Measurements from ENCODE around the gene TRIP10. TPM values are rescaled to one million over a fixed set of nuclear protein-coding genes. Genes with fewer than 3 reads are reported as not detected.

TRIP10 gene
- total and polyA plus RNA-seq, 2 of the 8 experiments (the other 6 are each of a cell fraction or from before 2014, with no cell fraction given), result 27.8 to 69.5 TPM

GRCh38 chr19:6779206-6779605 lies 39.7 kb downstream of the TRIP10 start (continued):
- TF ChIP-seq RAD21 (IDR thresholded peaks at IDR 0.05 in 1 of 2, conservative IDR thresholded peaks at IDR 0.05 in 1 of 2; ENCODE audit: low read depth in 2 of 2, low read length in 2 of 2) (no peak), ATF3 (IDR thresholded peaks at IDR 0.05; ENCODE audit: insufficient read depth, low read depth, low read length) (no peak), ATF2 (IDR thresholded peaks at IDR 0.05; ENCODE audit: low read length) (no peak), PHF8 (conservative IDR thresholded peaks at IDR 0.05; ENCODE audit: low read depth, low read length) (no peak), POLR2A (IDR thresholded peaks at IDR 0.05; ENCODE audit: control extremely low read depth in 1 of 2, low read depth in 2 of 2, low read length in 2 of 2) (no peak), MAX (IDR thresholded peaks at IDR 0.05) (no peak), RNF2 (IDR thresholded peaks at IDR 0.05; ENCODE audit: borderline replicate concordance, low read depth, low read length, missing control alignments, poor library complexity, severe bottlenecking) (no peak)
